Activated CD8-positive, alpha-beta T cell treated with anti-CD3 and anti-CD28 coated beads for 36 hours (primary cell): Measurements from ENCODE around the gene ANP32B. TPM values are rescaled to one million over a fixed set of nuclear protein-coding genes. Genes with fewer than 3 reads are reported as not detected.
"Not testable (repeated sequence)": the region's sequence is repeated elsewhere in the genome, so short reads cannot be mapped to it uniquely, and the experiment has no call there.

Source experiments
- ATAC-seq: fragments of 200-7000 bp; cut with Tn5 transposase; one replicate; pipeline ENCODE4 v1.10.0; 2021; ENCODE audit warnings: mild to moderate bottlenecking, moderate library complexity
- CTCF ChIA-PET: fragments of 350-600 bp; sonication (Branson Sonifier 250); formaldehyde crosslinking; loops from one replicate; lab custom pipeline; 2021; ENCODE audit warnings: antibody characterized with exemption; lab: Charles Lee
- POLR2A ChIA-PET: fragments of 350-600 bp; sonication (Branson Sonifier 250); formaldehyde crosslinking; loops from one replicate; lab custom pipeline; 2021; ENCODE audit warnings: antibody characterized with exemption; lab: Charles Lee
- DNase-seq: peaks from one replicate; pipeline ENCODE4 v3.0.0-alpha.2; 2020
- H3K27ac Mint-ChIP-seq: one replicate; pipeline ENCODE4 v1.8.0; 2021; ENCODE audit warnings: mild to moderate bottlenecking, mixed read lengths
- H3K27me3 Mint-ChIP-seq: one replicate; pipeline ENCODE4 v1.8.0; 2021; ENCODE audit warnings: mixed read lengths
- H3K36me3 Mint-ChIP-seq: one replicate; pipeline ENCODE4 v1.8.0; 2021; ENCODE audit warnings: low read depth, mixed read lengths
- H3K4me1 Mint-ChIP-seq: one replicate; pipeline ENCODE4 v1.8.0; 2021; ENCODE audit warnings: low read depth, mixed read lengths
- H3K4me3 Mint-ChIP-seq: one replicate; pipeline ENCODE4 v1.8.0; 2021; ENCODE audit warnings: mild to moderate bottlenecking, moderate library complexity, mixed read lengths
- H3K9me3 Mint-ChIP-seq: one replicate; pipeline ENCODE4 v1.8.0; 2021; ENCODE audit warnings: mixed read lengths
- CTCF ChIP-seq: fragments of 200-600 bp; IDR thresholded peaks from one replicate; pipeline ENCODE4 v1.8.0; 2022; ENCODE audit warnings: antibody characterized with exemption, mild to moderate bottlenecking
- intact Hi-C: fragments of 100-400 bp; cut with micrococcal nuclease; formaldehyde crosslinking; loops from one replicate; pipeline ENCODE4 v1.10.0; 2022
- total RNA-seq, 2 experiments: library from RNA; stranded (reverse); gene quantifications; one replicate each; pipeline ENCODE4 v1.2.3, GENCODE V29; 2021

The ANP32B gene
- total RNA-seq, 2 experiments from 2014 or later, result 374 to 389 TPM

GRCh38 chr9:97994703-97995102 lies 11.6 kb downstream of the ANP32B start:
- POLR2A ChIA-PET, result interaction anchor here (0.8 to 17.6 kb wide), 5 partner anchors 9 to 72 kb away, joined by 3 to 201 read pairs (median 6); partner anchors contain the start of genes ANP32B and TRMO
- Mint-ChIP-seq H3K4me3 (no peak overlapping the region), H3K9me3 (no peaks in the 10 kb centered on the region), H3K36me3 (peaks cover 70% of the 10 kb centered on the region), H3K27ac (no peak overlapping the region), H3K27me3 (no peaks in the 10 kb centered on the region), H3K4me1 (peaks cover 81% of the 10 kb centered on the region)
- CTCF ChIA-PET, result interaction anchor here (1.1 to 1.8 kb wide), 4 partner anchors 8 to 40 kb away, joined by 3 to 6 read pairs (median 4); partner anchors contain the start of gene ANP32B
- intact Hi-C loops, result no loop called here
- no peak for TF ChIP-seq CTCF
- no peak for DNase-seq
- ATAC-seq, result no peak

GRCh38 chr9:97996676-97997075 lies 13.5 kb downstream of the ANP32B start:
- DNase-seq, H3K27ac Mint-ChIP-seq, intact Hi-C loops, ATAC-seq, H3K9me3 Mint-ChIP-seq, H3K4me3 Mint-ChIP-seq, H3K27me3 Mint-ChIP-seq: not testable (repeated sequence)
- peaks cover 74% of the 10 kb centered on the region for H3K4me1 Mint-ChIP-seq
- CTCF ChIA-PET, result interaction anchor here (1.4 to 3.6 kb wide), 5 partner anchors 11 to 73 kb away, joined by 4 to 20 read pairs (median 6); partner anchors contain the start of gene TRMO
- POLR2A ChIA-PET, result interaction anchor here (1.0 to 17.6 kb wide), 5 partner anchors 7 to 59 kb away, joined by 3 to 201 read pairs (median 6); partner anchors contain the start of gene ANP32B
- H3K36me3 Mint-ChIP-seq, result peaks cover 76% of the 10 kb centered on the region

GRCh38 chr9:97997330-97998276 lies 14.5 kb downstream of the ANP32B start:
- ChIA-PET CTCF (interaction anchor here (0.7 to 3.6 kb wide), 10 partner anchors 9 to 97 kb away, joined by 3 to 20 read pairs (median 4); partner anchors contain the start of gene TRMO), POLR2A (interaction anchor here (0.7 to 17.6 kb wide), 12 partner anchors 6 to 258 kb away, joined by 3 to 201 read pairs (median 3); partner anchors contain the start of genes ANP32B, TBC1D2 and TRMO)
- Mint-ChIP-seq H3K9me3 (no peaks in the 10 kb centered on the region), H3K4me3 (no peak overlapping the region), H3K27ac (no peak overlapping the region), H3K36me3 (peaks cover 74% of the 10 kb centered on the region), H3K27me3 (no peaks in the 10 kb centered on the region), H3K4me1 (peaks cover 71% of the 10 kb centered on the region)
- intact Hi-C loops, result no loop called here
- DNase-seq (no peak), ATAC-seq (no peak)
- no peak for TF ChIP-seq CTCF

GRCh38 chr9:98002808-98003207 lies 19.7 kb downstream of the ANP32B start:
- no peak for TF ChIP-seq CTCF
- ChIA-PET CTCF (interaction anchor here (0.8 to 3.5 kb wide), 5 partner anchors 9 to 79 kb away, joined by 3 to 16 read pairs (median 4); partner anchors contain the start of gene TRMO), POLR2A (interaction anchor here (1.1 to 10.7 kb wide), 4 partner anchors 9 to 369 kb away, joined by 3 to 201 read pairs (median 8); partner anchors contain the start of genes ANP32B and NCBP1)
- peaks cover 53% of the 10 kb centered on the region for H3K4me1 Mint-ChIP-seq
- no peaks in the 10 kb centered on the region for H3K27me3 Mint-ChIP-seq
- DNase-seq (no peak), ATAC-seq (no peak)
- H3K36me3 Mint-ChIP-seq, result peaks cover 77% of the 10 kb centered on the region
- H3K9me3 Mint-ChIP-seq, result no peaks in the 10 kb centered on the region
- H3K4me3 Mint-ChIP-seq, result no peak overlapping the region
- no peak overlapping the region for H3K27ac Mint-ChIP-seq
- intact Hi-C loops, result no loop called here

- Mint-ChIP-seq H3K4me1 (peaks cover 41% of the 10 kb centered on the region), H3K4me3 (no peak overlapping the region), H3K36me3 (peaks cover 79% of the 10 kb centered on the region), H3K27ac (peak overlapping the region; percentile 40), H3K9me3 (no peaks in the 10 kb centered on the region), H3K27me3 (no peaks in the 10 kb centered on the region)
- ChIA-PET CTCF (interaction anchor here (0.8 to 2.1 kb wide), 3 partner anchors 9 to 82 kb away, joined by 4 to 11 read pairs (median 4); no protein-coding TSS in a partner anchor), POLR2A (interaction anchor here (1.0 to 10.7 kb wide), 9 partner anchors 8 to 85 kb away, joined by 3 to 201 read pairs (median 4); partner anchors contain the start of gene ANP32B)
- intact Hi-C loops, result no loop called here
- DNase-seq, result no peak
- ATAC-seq, result no peak
- TF ChIP-seq CTCF, result no peak
These were observed 23.1 kb downstream of the ANP32B start for GRCh38 chr9:98006127-98006796.
